Mesothelial cell of epicardium (in vitro differentiated cells): ENCODE data around the gene SMC3. TPM values are rescaled to one million over a fixed set of nuclear protein-coding genes. Genes with fewer than 3 reads are reported as not detected.

ENCODE experiments used
- total RNA-seq: library from RNA; stranded (reverse); gene quantifications from 3 replicates; pipeline ENCODE4 v1.2.1, GENCODE V29; 2021

The SMC3 gene
- total RNA-seq, 1 donor from 2014 or later: 47.2 TPM

Other genes starting within 250 kb of the SMC3 start
- gene DUSP5, start 69.8 kb upstream of the SMC3 start, total RNA-seq: 14.8 to 16.0 TPM (median 16.0 TPM) in 3 replicates
- 20.5 to 23.3 TPM (median 20.7 TPM) in 3 replicates for gene RBM20, start 76.6 kb downstream of the SMC3 start, total RNA-seq